CD4-positive, alpha-beta T cell treated with Interferon gamma for 1 hour (primary cell): ENCODE results near the gene GUCY1A1.

Experiments used
- DNase-seq: peaks from one replicate; pipeline ENCODE4 v3.0.0-alpha.2; 2020

Gene GUCY1A1

GRCh38 chr4:155781249-155781831 lies 114.7 kb downstream of the GUCY1A1 start:
- DNase-seq = no peak
